Measurements from ENCODE around the gene HOXD13. TPM values are rescaled to one million over a fixed set of nuclear protein-coding genes. Genes with fewer than 3 reads are reported as not detected.

HOXD13 gene
- total and polyA plus RNA-seq, 12 donors, result not detected

- WGBS, 2 donors, result 11 to 13% methylated on average over 15 of the region's 15 CpGs
- Histone ChIP-seq H3K27ac (peak overlapping the region in 2 of 10 donors; percentile 43 to 80), H3K4me3 (peak overlapping the region in 6 of 10 donors; percentile 35 to 51 (median 42)), H3K36me3 (no peaks in the 10 kb centered on the region), H3K4me1 (peaks cover 0 to 45% (median 11%) of the 10 kb centered on the region in 9 donors), H3K9me3 (no peaks in the 10 kb centered on the region), H3K27me3 (peaks cover 40 to 99% (median 96%) of the 10 kb centered on the region in 7 donors)
- ATAC-seq (no peak), DNase-seq (no peak)
- TF ChIP-seq CTCF (IDR thresholded peaks at IDR 0.05), result no peak
- intact Hi-C loops (cut with DNase I), result loop anchor here in 2 of 10 donors (5.0 to 10.0 kb wide), 2 partner anchors 321 to 684 kb away; no protein-coding TSS in a partner anchor
These were observed 38.7 kb downstream of the HOXD13 start for GRCh38 chr2:176130957-176131847.

GRCh38 chr2:176131848-176132158, 39.3 kb downstream of the HOXD13 start:
- H3K27ac ChIP-seq, result peak overlapping the region in 1 of 10 donors; percentile 80
- peaks cover 0 to 51% (median 14%) of the 10 kb centered on the region in 9 donors for H3K4me1 ChIP-seq
- DNase-seq, result no peak
- intact Hi-C loops (cut with DNase I), result loop anchor here in 2 of 10 donors (5.0 to 10.0 kb wide), 2 partner anchors 320 to 683 kb away; no protein-coding TSS in a partner anchor
- H3K36me3 ChIP-seq, result no peaks in the 10 kb centered on the region
- peaks cover 46 to 99% (median 96%) of the 10 kb centered on the region in 7 donors for H3K27me3 ChIP-seq
- ATAC-seq, result no peak
- TF ChIP-seq CTCF (IDR thresholded peaks at IDR 0.05), result no peak
- H3K4me3 ChIP-seq, result peak overlapping the region in 3 of 10 donors; percentile 2 to 51 (median 36)
- H3K9me3 ChIP-seq, result no peaks in the 10 kb centered on the region
- WGBS, 2 donors, result 23 to 27% methylated on average over 4 of the region's 4 CpGs

DNA sequence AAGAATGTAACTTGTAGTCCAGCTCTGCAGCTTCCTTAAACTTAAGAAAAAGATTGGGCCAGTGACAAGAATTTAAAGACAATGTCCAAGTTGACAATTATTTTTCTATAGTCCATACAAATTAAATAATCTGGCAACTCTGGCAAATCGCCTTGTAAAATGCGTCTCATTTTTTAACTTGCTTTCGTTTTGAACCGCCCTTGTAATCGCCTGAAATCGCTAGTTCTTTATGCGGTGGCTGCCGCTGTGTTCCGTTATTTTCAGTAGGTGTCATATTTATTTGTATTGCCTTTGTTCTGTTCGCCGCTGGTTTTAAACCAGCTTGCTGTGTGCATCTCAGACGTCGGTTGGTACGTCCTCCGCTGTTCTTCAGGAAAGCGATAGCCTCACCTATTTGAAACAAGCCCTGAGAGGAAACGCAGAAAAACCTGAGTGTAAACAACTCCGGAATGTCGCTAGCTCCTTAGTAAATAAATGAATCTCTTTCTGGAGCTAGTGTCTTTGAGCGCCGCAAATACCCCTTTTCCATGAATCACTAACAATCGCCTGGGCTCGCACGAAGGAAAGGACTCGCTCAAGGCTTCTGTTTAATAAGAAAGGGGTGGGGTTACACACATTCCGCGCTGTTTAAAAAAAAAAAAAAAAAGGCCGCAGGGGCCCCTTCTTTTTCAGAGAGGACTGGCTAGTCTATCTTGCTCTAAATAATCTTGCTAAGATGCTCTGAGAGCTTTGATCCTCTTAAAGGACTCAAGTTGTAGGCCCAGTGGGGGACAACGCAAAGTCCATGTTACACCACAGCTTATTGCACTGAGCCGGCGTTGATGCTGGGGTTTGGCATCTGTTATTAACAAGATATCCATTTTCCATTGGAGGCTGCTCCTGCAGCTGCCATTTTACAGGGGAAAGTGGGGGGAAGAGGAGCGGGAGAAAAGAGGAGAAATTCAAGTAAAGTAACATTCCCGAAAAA, 40.0 kb downstream of the HOXD13 start:
- no peak for TF ChIP-seq CTCF (IDR thresholded peaks at IDR 0.05)
- Histone ChIP-seq H3K27ac (peak overlapping the region in 1 of 10 donors; percentile 0), H3K4me1 (peaks cover 0 to 47% (median 16%) of the 10 kb centered on the region in 9 donors), H3K36me3 (no peaks in the 10 kb centered on the region), H3K9me3 (no peaks in the 10 kb centered on the region), H3K4me3 (peak overlapping the region in 6 of 10 donors; percentile 2 to 51 (median 26)), H3K27me3 (peaks cover 52 to 99% (median 96%) of the 10 kb centered on the region in 7 donors)
- ATAC-seq (no peak), DNase-seq (no peak)
- intact Hi-C loops (cut with DNase I), result loop anchor here in 2 of 10 donors (5.0 to 10.0 kb wide), 2 partner anchors 320 to 682 kb away; no protein-coding TSS in a partner anchor
- 9 to 16% methylated on average over 33 of the region's 33 CpGs for WGBS, 2 donors

GRCh38 chr2:176133389-176133788, 40.9 kb downstream of the HOXD13 start:
- Histone ChIP-seq H3K27ac (no peak overlapping the region), H3K4me1 (peaks cover 0 to 43% (median 16%) of the 10 kb centered on the region in 9 donors), H3K4me3 (no peak overlapping the region), H3K27me3 (peaks cover 55 to 100% (median 97%) of the 10 kb centered on the region in 7 donors), H3K36me3 (no peaks in the 10 kb centered on the region), H3K9me3 (no peaks in the 10 kb centered on the region)
- no peak for TF ChIP-seq CTCF (IDR thresholded peaks at IDR 0.05)
- ATAC-seq (no peak), DNase-seq (no peak)
- intact Hi-C loops (cut with DNase I), result loop anchor here in 2 of 10 donors (5.0 to 10.0 kb wide), 2 partner anchors 319 to 681 kb away; no protein-coding TSS in a partner anchor

Data from heart right ventricle (tissue), 16 donors.